ENCODE measurements around the gene CEP350.
"Not testable (repeated sequence)": the region's sequence is repeated elsewhere in the genome, so short reads cannot be mapped to it uniquely, and the experiment has no call there.

Gene CEP350

GRCh38 chr1:179950651-179951050, 4.0 kb upstream of the CEP350 start:
- DNase-seq (ENCODE audit: low spot score), result no peak

GRCh38 chr1:179951383-179952144, 3.0 kb upstream of the CEP350 start:
- DNase-seq (ENCODE audit: low spot score), result no peak

- DNase-seq (ENCODE audit: low spot score), result no peak
Observed at GRCh38 chr1:179952186-179952585, 2.4 kb upstream of the CEP350 start.

- peak; percentile 60 for DNase-seq (ENCODE audit: low spot score)
Observed at GRCh38 chr1:179953974-179954492, 577 bp upstream of the CEP350 start.

- peak; percentile 10 for DNase-seq (ENCODE audit: low spot score)
Observed at GRCh38 chr1:179955287-179955680, 674 bp downstream of the CEP350 start.

- DNase-seq (ENCODE audit: low spot score), result no peak
Observed at GRCh38 chr1:179955731-179956130, 1.1 kb downstream of the CEP350 start.

GRCh38 chr1:179958359-179958758, 3.7 kb downstream of the CEP350 start:
- no peak for DNase-seq (ENCODE audit: low spot score)

GRCh38 chr1:179962168-179962567, 7.6 kb downstream of the CEP350 start:
- not testable (repeated sequence) for DNase-seq (ENCODE audit: low spot score)

GRCh38 chr1:179966551-179966950, 11.9 kb downstream of the CEP350 start:
- no peak for DNase-seq (ENCODE audit: low spot score)

- DNase-seq (ENCODE audit: low spot score), result no peak
Observed at GRCh38 chr1:179968284-179968993, 13.8 kb downstream of the CEP350 start.

GRCh38 chr1:179968994-179969919, 14.6 kb downstream of the CEP350 start:
- no peak for DNase-seq (ENCODE audit: low spot score)

GRCh38 chr1:179969962-179970361, 15.4 kb downstream of the CEP350 start:
- DNase-seq (ENCODE audit: low spot score), result no peak

- DNase-seq (ENCODE audit: low spot score), result no peak
Observed at GRCh38 chr1:179971563-179972496, 17.2 kb downstream of the CEP350 start.

- DNase-seq (ENCODE audit: low spot score), result no peak
Observed at GRCh38 chr1:179973198-179974110, 18.8 kb downstream of the CEP350 start.

- no peak for DNase-seq (ENCODE audit: low spot score)
Observed at GRCh38 chr1:179976970-179977651, 22.5 kb downstream of the CEP350 start.

GRCh38 chr1:179978199-179979079, 23.8 kb downstream of the CEP350 start:
- no peak for DNase-seq (ENCODE audit: low spot score)

GRCh38 chr1:179984101-179984500, 29.5 kb downstream of the CEP350 start:
- DNase-seq (ENCODE audit: low spot score), result no peak

- DNase-seq (ENCODE audit: low spot score), result no peak
Observed at GRCh38 chr1:179984942-179985341, 30.3 kb downstream of the CEP350 start.

All from LoVo (cell line).